Caco-2 (cell line): ENCODE measurements around the gene MSRB2. TPM values are rescaled to one million over a fixed set of nuclear protein-coding genes. Genes with fewer than 3 reads are reported as not detected.

Experiments used
- BruUV-seq: library from RNA; stranded (reverse); fragments of 400-500 nt; replicated peaks from 2 replicates; lab custom pipeline; 2021; lab: Mats Ljungman, UMichigan
- CTCF ChIA-PET: fragments of 300-600 bp; sonication (Branson Sonifier 250); formaldehyde crosslinking; loops from one replicate; lab custom pipeline; 2022; ENCODE audit warnings: antibody characterized with exemption; lab: Charles Lee
- POLR2A ChIA-PET: fragments of 300-600 bp; sonication (Branson Sonifier 250); formaldehyde crosslinking; loops from one replicate; lab custom pipeline; 2022; ENCODE audit warnings: antibody characterized with exemption; lab: Charles Lee
- DNase-seq, 2 experiments: peaks; one replicate each; pipeline versions ENCODE4 v3.0.0 to v3.0.0-alpha.2; 2020 to 2022
- H3K27me3 ChIP-seq: replicated peaks from 2 replicates; pipeline ENCODE4 v1.6.0; 2011; ENCODE audit warnings: low read length; ENCODE audit not compliant: control insufficient read depth, insufficient read depth
- H3K36me3 ChIP-seq: 2 replicates; pipeline ENCODE4 v1.5.1; 2011; ENCODE audit warnings: low read length; ENCODE audit not compliant: control insufficient read depth, insufficient read depth
- H3K4me1 ChIP-seq: fragments of 250-450 bp; sonication (Bioruptor Pico); 2 replicates; pipeline ENCODE4 v1.5.1; 2020; ENCODE audit warnings: mild to moderate bottlenecking
- H3K4me3 ChIP-seq: 2 replicates; pipeline ENCODE4 v1.5.1; 2011; ENCODE audit warnings: low read depth, mild to moderate bottlenecking, control low read depth, low read length
- H3K9me3 ChIP-seq: fragments of 250-450 bp; sonication (Bioruptor Pico); 2 replicates; pipeline ENCODE4 v1.5.1; 2020; ENCODE audit warnings: mild to moderate bottlenecking, moderate library complexity
- H3K27ac Mint-ChIP-seq: one replicate; pipeline ENCODE4 v1.8.0; 2022; ENCODE audit warnings: mixed read lengths; ENCODE audit not compliant: unreplicated experiment
- H3K27me3 Mint-ChIP-seq: one replicate; pipeline ENCODE4 v1.8.0; 2022; ENCODE audit warnings: mixed read lengths; ENCODE audit not compliant: insufficient read depth, unreplicated experiment
- H3K36me3 Mint-ChIP-seq: one replicate; pipeline ENCODE4 v1.8.0; 2022; ENCODE audit warnings: mild to moderate bottlenecking, mixed read lengths; ENCODE audit not compliant: insufficient read depth, unreplicated experiment
- H3K4me1 Mint-ChIP-seq: one replicate; pipeline ENCODE4 v1.8.0; 2022; ENCODE audit warnings: low read depth, mixed read lengths; ENCODE audit not compliant: unreplicated experiment
- H3K4me3 Mint-ChIP-seq: one replicate; pipeline ENCODE4 v1.8.0; 2022; ENCODE audit warnings: mild to moderate bottlenecking, moderate library complexity, mixed read lengths; ENCODE audit not compliant: unreplicated experiment
- H3K9me3 Mint-ChIP-seq: one replicate; pipeline ENCODE4 v1.8.0; 2022; ENCODE audit warnings: mixed read lengths; ENCODE audit not compliant: unreplicated experiment
- intact Hi-C: fragments of 100-400 bp; cut with micrococcal nuclease; formaldehyde crosslinking; loops from one replicate; pipeline ENCODE4 v1.10.0; 2022; ENCODE audit not compliant: unreplicated experiment
- total RNA-seq: library from RNA; stranded (reverse); gene quantifications from 2 replicates; pipeline ENCODE4 v1.2.3, GENCODE V29; 2022
- TF ChIP-seq, protein P1 (sequence below), 2 experiments: fragments of 200-600 bp in 1 of 2; IDR thresholded peaks; 1 replicate in 1 of 2; 2 replicates in 1 of 2; pipeline versions ENCODE4 v1.5.1 to v1.8.0; 2011 to 2022; ENCODE audit warnings: antibody characterized with exemption in 1 of 2, control low read depth in 1 of 2, inconsistent platforms in 1 of 2, low read depth in 1 of 2, low read length in 1 of 2, mild to moderate bottlenecking in 1 of 2, moderate library complexity in 1 of 2; ENCODE audit not compliant: insufficient read depth in 1 of 2, severe bottlenecking in 1 of 2, unreplicated experiment in 1 of 2

MSRB2 gene
- total RNA-seq, 1 experiment from 2014 or later = 13.7 TPM

DNA sequence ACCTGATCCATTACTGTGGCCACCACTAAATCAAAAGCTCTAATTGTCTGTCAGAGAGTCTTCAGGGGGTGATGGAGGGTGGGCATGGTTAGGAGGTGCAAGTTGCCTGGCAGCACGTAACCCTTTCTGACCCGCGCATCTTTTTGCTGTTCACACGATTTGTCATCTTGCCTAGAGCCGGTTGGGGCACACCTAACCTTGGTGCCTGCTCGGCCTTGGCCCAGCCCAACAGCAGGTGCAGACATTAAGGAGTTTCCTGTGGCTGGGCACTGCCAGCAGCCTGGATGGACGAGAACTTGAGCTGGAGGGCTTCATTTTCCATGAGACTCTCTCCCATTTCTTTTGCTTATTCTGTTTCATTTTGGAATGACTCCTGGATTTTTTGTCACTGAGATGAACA, 55.7 kb downstream of the MSRB2 start:
- H3K4me3 Mint-ChIP-seq = no peak overlapping the region
- TF ChIP-seq, protein P1, sequence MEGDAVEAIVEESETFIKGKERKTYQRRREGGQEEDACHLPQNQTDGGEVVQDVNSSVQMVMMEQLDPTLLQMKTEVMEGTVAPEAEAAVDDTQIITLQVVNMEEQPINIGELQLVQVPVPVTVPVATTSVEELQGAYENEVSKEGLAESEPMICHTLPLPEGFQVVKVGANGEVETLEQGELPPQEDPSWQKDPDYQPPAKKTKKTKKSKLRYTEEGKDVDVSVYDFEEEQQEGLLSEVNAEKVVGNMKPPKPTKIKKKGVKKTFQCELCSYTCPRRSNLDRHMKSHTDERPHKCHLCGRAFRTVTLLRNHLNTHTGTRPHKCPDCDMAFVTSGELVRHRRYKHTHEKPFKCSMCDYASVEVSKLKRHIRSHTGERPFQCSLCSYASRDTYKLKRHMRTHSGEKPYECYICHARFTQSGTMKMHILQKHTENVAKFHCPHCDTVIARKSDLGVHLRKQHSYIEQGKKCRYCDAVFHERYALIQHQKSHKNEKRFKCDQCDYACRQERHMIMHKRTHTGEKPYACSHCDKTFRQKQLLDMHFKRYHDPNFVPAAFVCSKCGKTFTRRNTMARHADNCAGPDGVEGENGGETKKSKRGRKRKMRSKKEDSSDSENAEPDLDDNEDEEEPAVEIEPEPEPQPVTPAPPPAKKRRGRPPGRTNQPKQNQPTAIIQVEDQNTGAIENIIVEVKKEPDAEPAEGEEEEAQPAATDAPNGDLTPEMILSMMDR (IDR thresholded peaks at IDR 0.05; ENCODE audit: insufficient read depth in 1 of 2, low read depth in 1 of 2, low read length in 1 of 2, severe bottlenecking in 1 of 2, unreplicated experiment in 1 of 2) = no peak
- Histone ChIP-seq H3K36me3 (no peaks in the 10 kb centered on the region), H3K9me3 (no peaks in the 10 kb centered on the region), H3K4me3 (no peak overlapping the region), H3K4me1 (no peaks in the 10 kb centered on the region), H3K27me3 (0 out of 2 replicates have a peak, but pooled peaks cover 2% of the 10 kb centered on the region)
- no peaks in the 10 kb centered on the region for H3K4me1 Mint-ChIP-seq
- H3K9me3 Mint-ChIP-seq = no peaks in the 10 kb centered on the region
- no peaks in the 10 kb centered on the region for H3K36me3 Mint-ChIP-seq
- no TSS peak for BruUV-seq
- ChIA-PET CTCF (no interaction called here), POLR2A (no interaction called here)
- intact Hi-C loops = no loop called here
- no peak for DNase-seq
- H3K27me3 Mint-ChIP-seq = peaks cover 9% of the 10 kb centered on the region
- no peak overlapping the region for H3K27ac Mint-ChIP-seq

- ChIA-PET POLR2A (no interaction called here), CTCF (interaction anchor here (0.6 kb wide), 1 partner anchor 138 kb away, joined by 4 read pairs; no protein-coding TSS in a partner anchor)
- no peaks in the 10 kb centered on the region for H3K27me3 ChIP-seq
- no TSS peak for BruUV-seq
- TF ChIP-seq, protein P1 (IDR thresholded peaks at IDR 0.05; ENCODE audit: insufficient read depth in 1 of 2, low read depth in 1 of 2, low read length in 1 of 2, severe bottlenecking in 1 of 2, unreplicated experiment in 1 of 2) = no peak
- DNase-seq = no peak
- 0 out of 2 replicates have a peak, but pooled peaks cover 4% of the 10 kb centered on the region for H3K4me1 ChIP-seq
- Mint-ChIP-seq H3K27ac (no peak overlapping the region), H3K9me3 (no peaks in the 10 kb centered on the region), H3K4me1 (no peaks in the 10 kb centered on the region), H3K4me3 (no peak overlapping the region), H3K36me3 (no peaks in the 10 kb centered on the region), H3K27me3 (peaks cover 20% of the 10 kb centered on the region)
- H3K9me3 ChIP-seq = no peaks in the 10 kb centered on the region
- H3K36me3 ChIP-seq = no peaks in the 10 kb centered on the region
- intact Hi-C loops = loop anchor here (5.0 kb wide), 1 partner anchor 1402 kb away; no protein-coding TSS in a partner anchor
- H3K4me3 ChIP-seq = no peak overlapping the region
Measured at GRCh38 chr10:23155169-23155568, 59.8 kb downstream of the MSRB2 start.

DNA sequence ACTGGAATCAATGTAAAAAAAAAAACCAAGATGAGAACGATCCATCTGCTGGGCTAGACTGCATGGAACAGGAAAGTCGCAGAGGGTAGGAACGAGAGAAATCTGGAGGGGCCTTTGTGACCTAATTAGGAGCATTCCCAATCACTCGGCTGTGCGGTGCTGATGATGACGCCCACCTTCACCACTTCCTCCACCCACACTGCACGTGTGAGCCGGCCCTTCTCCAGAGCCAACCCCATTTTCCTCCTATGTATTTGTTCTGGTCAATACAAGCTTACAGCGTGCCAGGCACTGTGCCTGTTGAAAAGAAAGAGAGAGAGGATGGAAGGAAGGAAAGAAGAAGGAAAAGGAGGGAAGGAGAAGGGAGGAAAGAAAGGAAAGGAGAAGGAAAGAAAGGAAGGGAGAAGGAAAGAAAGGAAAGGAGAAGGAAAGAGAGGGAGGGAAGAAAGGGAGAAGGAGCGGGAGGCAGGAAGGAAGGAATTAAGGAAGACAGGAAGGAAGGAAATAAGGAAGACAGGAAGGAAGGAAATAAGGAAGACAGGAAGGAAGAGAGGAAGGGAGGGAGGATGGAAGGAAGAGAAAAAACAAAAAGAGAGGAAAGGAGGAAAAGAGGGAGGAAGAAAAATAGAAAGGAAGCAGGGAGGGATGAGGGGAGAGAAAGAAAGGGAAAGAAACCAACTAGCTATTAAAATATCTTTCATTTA, 61.2 kb downstream of the MSRB2 start:
- no peak for DNase-seq
- no peak overlapping the region for H3K4me3 ChIP-seq
- Mint-ChIP-seq H3K9me3 (no peaks in the 10 kb centered on the region), H3K27me3 (peaks cover 21% of the 10 kb centered on the region), H3K27ac (no peak overlapping the region), H3K36me3 (no peaks in the 10 kb centered on the region), H3K4me3 (no peak overlapping the region), H3K4me1 (no peaks in the 10 kb centered on the region)
- H3K36me3 ChIP-seq = no peaks in the 10 kb centered on the region
- CTCF ChIA-PET = interaction anchor here (1.8 kb wide), 1 partner anchor 12 kb away, joined by 4 read pairs; no protein-coding TSS in a partner anchor
- TF ChIP-seq, protein P1 (IDR thresholded peaks at IDR 0.05; ENCODE audit: insufficient read depth in 1 of 2, low read depth in 1 of 2, low read length in 1 of 2, severe bottlenecking in 1 of 2, unreplicated experiment in 1 of 2) = no peak
- 0 out of 2 replicates have a peak, but pooled peaks cover 4% of the 10 kb centered on the region for H3K4me1 ChIP-seq
- intact Hi-C loops = loop anchor here (5.0 kb wide), 1 partner anchor 1401 kb away; no protein-coding TSS in a partner anchor
- POLR2A ChIA-PET = no interaction called here
- no peaks in the 10 kb centered on the region for H3K27me3 ChIP-seq
- no TSS peak for BruUV-seq
- no peaks in the 10 kb centered on the region for H3K9me3 ChIP-seq
